A673 (cell line): ENCODE measurements around the gene RGS4.

ENCODE experiments used
- EZH2 ChIP-seq: fragments of 200-600 bp; sonication (generic); IDR thresholded peaks from 2 replicates; pipeline ENCODE4 v1.6.1; 2017; ENCODE audit warnings: borderline replicate concordance, low read depth, mild to moderate bottlenecking, mixed read lengths, antibody characterized with exemption, low read length; ENCODE audit not compliant: poor library complexity, severe bottlenecking
- TF ChIP-seq, protein P1 (sequence below): fragments of 300-800, 200-600 bp; sonication (generic); conservative IDR thresholded peaks from 2 replicates; pipeline ENCODE4 v1.5.1; 2017; ENCODE audit warnings: low read depth, mild to moderate bottlenecking, antibody characterized with exemption, low read length, moderate library complexity, mixed read lengths

DNA sequence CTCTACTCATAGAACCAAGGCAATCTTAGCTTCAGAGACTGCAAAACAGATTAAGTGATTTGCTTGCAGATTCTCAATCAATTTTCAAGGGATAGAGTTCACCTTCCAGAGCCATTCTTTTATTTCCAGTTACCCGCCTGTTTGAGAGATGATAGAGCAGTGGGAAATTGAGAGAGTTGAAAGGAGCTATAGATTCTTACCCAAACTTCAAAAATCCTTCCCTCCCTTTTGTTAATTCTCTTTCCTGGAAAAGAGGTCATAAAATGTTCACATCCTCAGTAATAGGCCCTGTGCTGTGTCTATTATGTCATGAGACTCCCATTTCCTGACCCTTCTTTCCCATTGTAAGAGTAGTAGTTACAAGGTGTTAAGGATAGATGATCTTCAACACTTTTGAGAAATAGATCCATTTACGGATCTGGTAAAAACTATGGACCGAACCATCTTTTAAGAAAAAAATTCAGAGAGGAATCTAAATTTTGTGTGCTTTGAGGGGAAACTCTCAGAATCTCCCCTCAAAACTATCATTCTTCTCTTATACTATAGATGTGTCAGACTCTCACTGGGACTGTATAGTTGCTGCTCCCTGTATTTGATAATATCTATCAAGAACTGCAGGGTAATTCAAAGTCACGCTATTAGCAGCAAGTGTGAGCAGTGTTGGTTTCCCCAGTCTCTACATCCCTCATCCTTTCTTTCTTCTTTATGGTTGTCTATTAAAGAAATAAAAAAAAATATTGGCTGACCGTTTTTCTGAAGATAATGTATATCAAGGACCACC, 8.0 kb downstream of the RGS4 start:
- TF ChIP-seq, protein P1, sequence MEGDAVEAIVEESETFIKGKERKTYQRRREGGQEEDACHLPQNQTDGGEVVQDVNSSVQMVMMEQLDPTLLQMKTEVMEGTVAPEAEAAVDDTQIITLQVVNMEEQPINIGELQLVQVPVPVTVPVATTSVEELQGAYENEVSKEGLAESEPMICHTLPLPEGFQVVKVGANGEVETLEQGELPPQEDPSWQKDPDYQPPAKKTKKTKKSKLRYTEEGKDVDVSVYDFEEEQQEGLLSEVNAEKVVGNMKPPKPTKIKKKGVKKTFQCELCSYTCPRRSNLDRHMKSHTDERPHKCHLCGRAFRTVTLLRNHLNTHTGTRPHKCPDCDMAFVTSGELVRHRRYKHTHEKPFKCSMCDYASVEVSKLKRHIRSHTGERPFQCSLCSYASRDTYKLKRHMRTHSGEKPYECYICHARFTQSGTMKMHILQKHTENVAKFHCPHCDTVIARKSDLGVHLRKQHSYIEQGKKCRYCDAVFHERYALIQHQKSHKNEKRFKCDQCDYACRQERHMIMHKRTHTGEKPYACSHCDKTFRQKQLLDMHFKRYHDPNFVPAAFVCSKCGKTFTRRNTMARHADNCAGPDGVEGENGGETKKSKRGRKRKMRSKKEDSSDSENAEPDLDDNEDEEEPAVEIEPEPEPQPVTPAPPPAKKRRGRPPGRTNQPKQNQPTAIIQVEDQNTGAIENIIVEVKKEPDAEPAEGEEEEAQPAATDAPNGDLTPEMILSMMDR: no peak
- TF ChIP-seq EZH2: no peak
